GM18526 (cell line): ENCODE results near the gene U2AF2.

Source experiments
- POLR2A ChIP-seq: IDR thresholded peaks from 3 replicates; pipeline ENCODE4 v1.6.1; 2011; ENCODE audit not compliant: insufficient read length; ENCODE audit errors: extremely low read depth

The U2AF2 gene

GRCh38 chr19:55645512-55645881 is 9.3 kb upstream of the U2AF2 start:
- no peak for TF ChIP-seq POLR2A

DNA sequence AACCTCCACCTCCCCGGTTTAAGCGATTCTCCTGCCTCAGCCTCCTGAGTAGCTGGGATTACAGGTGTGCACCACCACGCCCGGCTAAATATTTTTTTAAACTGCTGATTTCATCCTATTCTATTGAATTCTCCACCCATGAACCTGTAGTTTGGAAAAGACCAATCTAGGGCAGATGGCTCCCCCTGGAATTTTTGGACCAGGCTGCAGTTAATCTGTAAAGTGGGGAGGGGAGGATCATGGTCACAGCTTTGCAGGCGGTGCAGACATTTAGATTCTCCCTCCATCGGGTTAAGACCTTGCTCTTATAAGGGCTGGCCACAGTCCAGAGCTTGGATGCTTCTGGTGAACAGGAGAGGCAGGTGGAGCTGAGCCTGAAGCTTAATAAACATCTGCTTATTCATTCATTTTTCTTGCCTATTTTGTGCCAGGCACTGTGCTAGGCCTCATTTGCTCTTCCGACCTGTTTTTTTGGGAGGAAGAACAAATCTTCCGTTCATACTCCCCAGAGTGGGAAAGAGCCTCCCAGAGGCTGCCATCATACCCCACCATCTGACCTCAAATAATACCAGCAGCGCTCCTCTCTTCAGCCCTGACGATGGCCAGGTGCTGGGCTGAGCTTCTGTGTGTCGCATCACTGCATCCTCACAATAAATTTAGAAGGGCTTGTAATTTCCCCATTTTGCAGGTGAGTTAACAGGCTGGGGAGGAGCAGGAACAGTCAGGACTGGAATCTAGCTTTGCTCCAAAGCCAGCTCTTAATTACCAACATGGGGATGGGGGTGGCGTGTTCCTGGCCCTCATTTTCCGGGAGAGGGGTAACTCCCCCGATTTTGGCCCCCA is 7.7 kb upstream of the U2AF2 start:
- no peak for TF ChIP-seq POLR2A

DNA sequence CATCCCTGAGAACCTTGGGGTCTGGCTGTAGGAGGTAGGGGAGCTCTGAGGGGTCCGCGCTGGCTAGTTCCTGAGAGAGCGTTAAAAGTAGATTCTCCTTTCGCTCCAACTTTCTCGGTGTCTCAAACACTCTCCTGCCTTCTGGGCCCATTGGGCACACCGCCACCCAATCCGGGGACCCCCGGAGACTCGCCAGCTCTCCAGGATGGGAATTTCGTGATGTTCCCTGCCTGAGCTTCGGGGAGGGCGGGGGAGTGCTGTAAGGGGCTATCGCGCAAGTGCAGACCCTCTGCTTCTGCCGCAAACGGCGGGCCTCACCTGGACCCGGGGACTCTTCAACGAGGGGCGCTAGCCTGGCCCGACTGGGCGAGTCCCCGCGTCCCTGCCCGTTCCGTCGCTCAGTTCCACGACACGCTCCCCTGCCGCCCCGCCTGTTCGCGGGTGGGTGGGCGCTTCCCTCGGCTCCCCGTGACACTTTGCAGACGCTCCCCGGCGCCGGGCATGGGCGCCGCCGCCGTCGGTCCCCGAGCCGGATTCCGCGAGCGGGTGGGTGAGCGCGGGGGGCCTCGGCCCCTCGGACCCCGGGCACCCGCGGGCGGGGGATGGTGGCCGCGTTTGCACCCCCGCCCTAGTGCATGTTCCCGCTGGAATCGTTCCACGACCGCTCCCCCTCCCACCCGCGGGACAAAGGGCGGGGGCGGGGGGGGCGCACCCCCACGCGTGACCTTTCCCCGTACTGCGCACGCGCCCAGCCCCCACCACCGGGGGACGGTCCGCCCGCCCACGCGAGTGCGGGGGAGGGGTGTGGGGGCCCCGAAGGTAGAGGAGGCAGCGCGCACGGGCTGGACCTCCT is 6.9 kb upstream of the U2AF2 start, which contains the start of gene CCDC106:
Gene CCDC106 (plus strand): TSS at position 481 of the 853 bp plus-strand sequence. CDS start 835 bp downstream, outside the sequence.
- TF ChIP-seq POLR2A = no peak

- TF ChIP-seq POLR2A = no peak
These were observed 6.1 kb upstream of the U2AF2 start for GRCh38 chr19:55648585-55649267.

GRCh38 chr19:55649268-55650125 is 5.3 kb upstream of the U2AF2 start:
- TF ChIP-seq POLR2A = no peak

DNA sequence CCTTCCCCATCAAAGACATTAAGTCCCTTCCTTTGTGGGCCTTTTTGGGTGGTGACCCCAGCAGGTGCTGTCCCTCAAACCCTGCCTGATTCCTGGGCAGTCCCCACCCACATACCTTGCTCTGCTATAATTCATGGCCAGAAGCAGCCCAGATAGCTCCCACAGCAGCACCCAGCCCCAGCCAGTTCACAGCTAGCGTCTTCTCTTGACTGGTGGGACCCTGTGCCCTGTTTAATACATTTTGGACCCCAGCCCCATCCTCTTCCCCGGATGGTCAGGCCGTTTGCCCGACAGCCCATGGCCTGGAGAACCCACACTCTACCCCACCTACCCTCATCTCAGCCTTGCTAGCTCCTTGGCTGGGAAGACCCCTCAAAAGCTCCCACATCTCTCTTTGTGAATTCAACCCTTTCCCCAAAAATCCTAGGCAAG is 4.7 kb upstream of the U2AF2 start:
- no peak for TF ChIP-seq POLR2A

DNA sequence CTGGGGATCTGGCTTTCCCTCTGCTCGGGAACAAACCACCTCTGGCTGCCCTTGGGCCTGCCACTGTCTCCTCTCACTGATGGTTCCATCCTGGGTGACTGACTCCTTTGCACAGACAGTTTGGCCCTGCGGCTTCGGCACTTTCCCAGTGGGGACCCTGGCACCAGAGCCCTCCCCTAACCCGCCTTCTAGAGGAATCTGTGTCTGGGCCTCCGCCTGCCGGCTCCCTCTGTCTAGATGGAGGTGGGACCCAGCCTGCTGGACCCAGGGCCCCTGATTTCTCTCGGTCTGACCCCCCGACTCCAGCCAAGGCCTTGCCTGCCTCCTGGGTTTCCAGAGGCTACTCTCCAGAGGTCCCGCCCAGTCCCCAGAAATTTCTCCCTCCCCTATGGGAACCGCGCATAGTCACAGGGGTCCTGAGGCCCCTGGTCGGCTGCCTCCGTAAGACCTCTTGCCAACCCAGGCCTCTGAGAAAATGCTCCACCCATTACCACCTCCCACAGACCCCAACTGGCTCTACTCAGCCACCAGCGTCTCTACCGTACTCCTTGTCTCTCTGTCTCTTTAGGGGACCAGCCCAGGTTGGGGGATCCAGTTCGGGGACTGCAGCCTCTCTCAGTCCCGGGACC is 4.1 kb upstream of the U2AF2 start:
- no peak for TF ChIP-seq POLR2A

DNA sequence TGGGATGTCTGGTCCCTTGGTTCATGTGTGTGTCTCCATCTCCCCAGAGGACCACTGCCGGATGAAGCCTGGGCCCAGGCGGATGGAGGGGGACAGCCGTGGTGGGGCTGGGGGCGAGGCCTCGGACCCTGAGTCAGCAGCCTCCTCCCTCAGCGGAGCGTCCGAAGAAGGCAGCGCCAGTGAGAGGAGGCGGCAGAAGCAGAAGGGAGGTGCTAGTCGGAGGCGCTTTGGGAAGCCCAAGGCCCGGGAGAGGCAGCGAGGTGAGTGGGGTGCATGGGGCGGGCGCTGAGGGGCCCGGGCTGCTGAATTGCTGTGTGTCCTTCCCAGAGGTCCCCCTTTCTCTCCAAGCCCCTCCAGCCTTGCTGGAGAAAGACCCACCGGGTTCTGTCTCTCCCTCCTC is 3.6 kb upstream of the U2AF2 start:
- TF ChIP-seq POLR2A = no peak

GRCh38 chr19:55652311-55653128 is 2.3 kb upstream of the U2AF2 start:
- TF ChIP-seq POLR2A = no peak

DNA sequence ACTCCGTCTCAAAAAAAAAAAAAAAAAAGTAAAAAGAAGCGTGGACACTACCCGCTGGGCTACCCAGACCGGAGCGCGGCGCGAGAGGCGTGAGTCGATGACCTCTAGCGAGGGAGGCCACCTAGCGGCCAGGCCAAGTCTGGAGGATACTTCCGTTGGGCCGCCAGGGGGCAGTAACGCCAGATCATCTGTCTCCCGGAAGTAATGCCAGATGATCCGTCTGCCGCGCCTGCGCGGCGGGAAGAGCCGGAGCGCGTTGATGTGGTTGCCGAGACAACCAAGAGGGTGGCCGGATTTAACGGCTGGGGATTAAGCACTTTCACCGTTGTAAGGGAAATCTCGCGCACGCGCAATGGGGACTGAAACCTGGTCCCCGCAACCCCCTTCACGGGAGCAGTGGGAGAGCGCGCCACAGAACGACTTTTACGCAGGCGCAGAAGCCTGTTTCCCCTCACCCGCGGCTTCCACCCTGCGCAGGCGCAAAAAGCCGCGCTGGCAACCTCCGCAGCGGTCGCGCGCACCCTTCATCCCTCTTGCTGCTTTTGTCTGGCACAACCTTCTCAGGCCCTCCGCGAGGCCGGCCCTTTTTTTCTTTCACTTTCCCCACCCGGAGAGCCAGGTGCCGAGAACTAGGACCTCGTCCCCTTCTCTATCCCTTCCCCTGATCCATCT is 1.0 kb upstream of the U2AF2 start:
- peak; percentile 83 for TF ChIP-seq POLR2A

GRCh38 chr19:55654323-55654867 is 440 bp upstream of the U2AF2 start:
- TF ChIP-seq POLR2A = no peak

- TF ChIP-seq POLR2A = no peak
These were observed 809 bp downstream of the U2AF2 start for GRCh38 chr19:55655648-55656040.
